K562 (cell line): ENCODE results near the gene ABCA13. TPM values are rescaled to one million over a fixed set of nuclear protein-coding genes. Genes with fewer than 3 reads are reported as not detected.
A peak's percentile ranks its signal among the peaks of the same experiment; 100 is the strongest.

ENCODE experiments used
- CXXC5 ChIP-seq: fragments of 250-450 bp; sonication (Bioruptor Pico); IDR thresholded peaks from 2 replicates; pipeline ENCODE4 v1.8.0; 2022; ENCODE audit warnings: inconsistent platforms, mild to moderate bottlenecking, moderate library complexity
- HNRNPLL ChIP-seq: fragments of 200-400 bp; formaldehyde crosslinking; IDR thresholded peaks from 2 replicates; pipeline ENCODE4 v1.6.1; 2017; ENCODE audit warnings: low read length, low read depth, mild to moderate bottlenecking; ENCODE audit not compliant: poor library complexity, severe bottlenecking
- KDM4B ChIP-seq, 2 experiments: fragments of 450-650 bp in 1 of 2; sonication (generic) in 1 of 2; IDR thresholded peaks; 2 replicates each; pipeline ENCODE4 v1.6.1; 2016 to 2017; ENCODE audit warnings: borderline replicate concordance in 2 of 2, antibody characterized with exemption in 1 of 2, low read depth in 1 of 2, mild to moderate bottlenecking in 1 of 2
- NFE2 ChIP-seq: IDR thresholded peaks from 2 replicates; pipeline ENCODE4 v1.6.1; 2014; ENCODE audit warnings: antibody characterized with exemption, low read depth
- PRMT5 ChIP-seq: sonication (generic); formaldehyde crosslinking; IDR thresholded peaks from 2 replicates; pipeline ENCODE4 v1.5.0; 2020; ENCODE audit warnings: missing genetic modification reagents
- SREBF1 ChIP-seq: fragments of 150-350 bp; IDR thresholded peaks from 2 replicates; pipeline ENCODE4 v1.6.1; 2014; ENCODE audit warnings: antibody characterized with exemption, low read depth, low read length, borderline replicate concordance
- ZBTB17 ChIP-seq: fragments of 450-650 bp; formaldehyde crosslinking; IDR thresholded peaks from 2 replicates; pipeline ENCODE4 v1.4.0; 2020; ENCODE audit warnings: mild to moderate bottlenecking
- ZNF184 ChIP-seq: sonication (generic); formaldehyde crosslinking; IDR thresholded peaks from 2 replicates; pipeline ENCODE4 v1.5.0; 2020; ENCODE audit warnings: missing genetic modification reagents
- ZNF239 ChIP-seq: fragments of 250-450 bp; sonication (Bioruptor Pico); IDR thresholded peaks from 2 replicates; pipeline ENCODE4 v1.4.0; 2020; ENCODE audit warnings: mild to moderate bottlenecking
- ZNF311 ChIP-seq: fragments of 250-450 bp; sonication (Bioruptor Pico); IDR thresholded peaks from 2 replicates; pipeline ENCODE4 v1.4.0; 2020; ENCODE audit warnings: mild to moderate bottlenecking, moderate library complexity
- ZNF77 ChIP-seq: fragments of 250-450 bp; sonication (Bioruptor Pico); IDR thresholded peaks from 2 replicates; pipeline ENCODE4 v1.5.0; 2020
- polyA plus RNA-seq, 8 experiments: library from polyadenylated mRNA; depleted of rRNA in 4 of 8; stranded (reverse) in 5 of 8; unstranded in 3 of 8; fragments of >200 nt; fragmentation: Nextera tagmentation in 2 of 8; fragmentation: Illumina TruSeq in 1 of 8; extraction: Ambion mirVana in 2 of 8; extraction: Trizol in 1 of 8; gene quantifications; 2 replicates each; pipeline versions ENCODE4 v1.2.1 to v1.2.3, GENCODE V29; 2011 to 2014; ENCODE audit warnings: inconsistent platforms in 1 of 8, missing spikeins in 1 of 8
- total RNA-seq, 7 experiments: library from RNA; depleted of rRNA in 6 of 7; stranded (reverse); fragments of >200 nt in 6 of 7; fragmentation: Illumina TruSeq in 2 of 7; extraction: Trizol in 2 of 7; gene quantifications; 2 replicates each; pipeline versions ENCODE4 v1.2.1 to v1.2.3, GENCODE V29; 2011 to 2021; ENCODE audit warnings: low replicate concordance in 1 of 7
- TF ChIP-seq, protein P1 (sequence below): sonication (generic); formaldehyde crosslinking; IDR thresholded peaks from 2 replicates; pipeline ENCODE4 v1.8.0; 2022; ENCODE audit warnings: missing genetic modification reagents, mild to moderate bottlenecking, borderline replicate concordance
- TF ChIP-seq, protein P2 (sequence below), 2 experiments: fragments of 450-650 bp in 1 of 2; sonication (generic) in 1 of 2; formaldehyde crosslinking in 1 of 2; IDR thresholded peaks; 2 replicates each; pipeline versions ENCODE4 v1.7.1 to v1.9.0; 2016 to 2022; ENCODE audit warnings: inconsistent platforms in 1 of 2, mild to moderate bottlenecking in 1 of 2, missing genetic modification reagents in 1 of 2
- TF ChIP-seq, protein P3 (sequence below): sonication (generic); formaldehyde crosslinking; IDR thresholded peaks from 2 replicates; pipeline ENCODE4 v1.9.0; 2022; ENCODE audit warnings: mild to moderate bottlenecking, missing genetic modification reagents
- TF ChIP-seq, protein P4 (sequence below): sonication (generic); formaldehyde crosslinking; IDR thresholded peaks from 2 replicates; pipeline ENCODE4 v1.8.0; 2022; ENCODE audit warnings: mild to moderate bottlenecking, missing genetic modification reagents, borderline replicate concordance

Gene ABCA13
- total and polyA plus RNA-seq, 9 of the 15 experiments (the other 6 are each of a cell fraction or from before 2014, with no cell fraction given), result 0.14 to 1.5 (median 0.38) TPM

DNA sequence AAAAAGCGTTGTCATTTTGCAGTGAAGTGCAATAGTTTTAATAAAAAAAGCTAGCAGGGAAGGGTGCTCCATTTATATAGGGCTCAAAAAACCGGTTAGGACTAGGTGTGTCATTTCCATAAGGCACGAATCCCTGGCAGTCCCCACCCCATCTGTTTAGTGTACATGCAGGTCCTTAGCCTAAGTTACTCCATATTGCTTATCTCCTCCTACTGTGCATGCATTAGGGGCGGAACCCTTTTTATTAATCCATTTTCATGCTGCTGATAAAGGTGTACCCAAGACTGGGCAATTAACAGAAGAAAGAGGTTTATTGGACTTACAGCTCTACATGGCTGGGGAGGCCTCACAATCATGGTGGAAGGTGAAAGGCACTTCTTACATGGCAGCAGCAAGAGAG, 301.4 kb downstream of the ABCA13 start (continued):
- TF ChIP-seq, protein P1, sequence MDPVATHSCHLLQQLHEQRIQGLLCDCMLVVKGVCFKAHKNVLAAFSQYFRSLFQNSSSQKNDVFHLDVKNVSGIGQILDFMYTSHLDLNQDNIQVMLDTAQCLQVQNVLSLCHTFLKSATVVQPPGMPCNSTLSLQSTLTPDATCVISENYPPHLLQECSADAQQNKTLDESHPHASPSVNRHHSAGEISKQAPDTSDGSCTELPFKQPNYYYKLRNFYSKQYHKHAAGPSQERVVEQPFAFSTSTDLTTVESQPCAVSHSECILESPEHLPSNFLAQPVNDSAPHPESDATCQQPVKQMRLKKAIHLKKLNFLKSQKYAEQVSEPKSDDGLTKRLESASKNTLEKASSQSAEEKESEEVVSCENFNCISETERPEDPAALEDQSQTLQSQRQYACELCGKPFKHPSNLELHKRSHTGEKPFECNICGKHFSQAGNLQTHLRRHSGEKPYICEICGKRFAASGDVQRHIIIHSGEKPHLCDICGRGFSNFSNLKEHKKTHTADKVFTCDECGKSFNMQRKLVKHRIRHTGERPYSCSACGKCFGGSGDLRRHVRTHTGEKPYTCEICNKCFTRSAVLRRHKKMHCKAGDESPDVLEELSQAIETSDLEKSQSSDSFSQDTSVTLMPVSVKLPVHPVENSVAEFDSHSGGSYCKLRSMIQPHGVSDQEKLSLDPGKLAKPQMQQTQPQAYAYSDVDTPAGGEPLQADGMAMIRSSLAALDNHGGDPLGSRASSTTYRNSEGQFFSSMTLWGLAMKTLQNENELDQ (CRISPR knock-in tag), result no peak
- TF ChIP-seq HNRNPLL (no peak), ZNF311 (CRISPR knock-in tag) (peak; percentile 93), PRMT5 (CRISPR knock-in tag) (no peak), SREBF1 (no peak), ZNF239 (CRISPR knock-in tag) (peak; percentile 18; the same call in 1 of the 2 replicates), CXXC5 (CRISPR knock-in tag) (peak; percentile 42), ZBTB17 (CRISPR knock-in tag) (peak; percentile 84), ZNF77 (CRISPR knock-in tag) (no peak), KDM4B (IDR thresholded peaks at IDR 0.05; ENCODE audit: borderline replicate concordance in 2 of 2, low read depth in 1 of 2) (no peak), NFE2 (no peak), ZNF184 (CRISPR knock-in tag) (no peak)
- TF ChIP-seq, protein P2, sequence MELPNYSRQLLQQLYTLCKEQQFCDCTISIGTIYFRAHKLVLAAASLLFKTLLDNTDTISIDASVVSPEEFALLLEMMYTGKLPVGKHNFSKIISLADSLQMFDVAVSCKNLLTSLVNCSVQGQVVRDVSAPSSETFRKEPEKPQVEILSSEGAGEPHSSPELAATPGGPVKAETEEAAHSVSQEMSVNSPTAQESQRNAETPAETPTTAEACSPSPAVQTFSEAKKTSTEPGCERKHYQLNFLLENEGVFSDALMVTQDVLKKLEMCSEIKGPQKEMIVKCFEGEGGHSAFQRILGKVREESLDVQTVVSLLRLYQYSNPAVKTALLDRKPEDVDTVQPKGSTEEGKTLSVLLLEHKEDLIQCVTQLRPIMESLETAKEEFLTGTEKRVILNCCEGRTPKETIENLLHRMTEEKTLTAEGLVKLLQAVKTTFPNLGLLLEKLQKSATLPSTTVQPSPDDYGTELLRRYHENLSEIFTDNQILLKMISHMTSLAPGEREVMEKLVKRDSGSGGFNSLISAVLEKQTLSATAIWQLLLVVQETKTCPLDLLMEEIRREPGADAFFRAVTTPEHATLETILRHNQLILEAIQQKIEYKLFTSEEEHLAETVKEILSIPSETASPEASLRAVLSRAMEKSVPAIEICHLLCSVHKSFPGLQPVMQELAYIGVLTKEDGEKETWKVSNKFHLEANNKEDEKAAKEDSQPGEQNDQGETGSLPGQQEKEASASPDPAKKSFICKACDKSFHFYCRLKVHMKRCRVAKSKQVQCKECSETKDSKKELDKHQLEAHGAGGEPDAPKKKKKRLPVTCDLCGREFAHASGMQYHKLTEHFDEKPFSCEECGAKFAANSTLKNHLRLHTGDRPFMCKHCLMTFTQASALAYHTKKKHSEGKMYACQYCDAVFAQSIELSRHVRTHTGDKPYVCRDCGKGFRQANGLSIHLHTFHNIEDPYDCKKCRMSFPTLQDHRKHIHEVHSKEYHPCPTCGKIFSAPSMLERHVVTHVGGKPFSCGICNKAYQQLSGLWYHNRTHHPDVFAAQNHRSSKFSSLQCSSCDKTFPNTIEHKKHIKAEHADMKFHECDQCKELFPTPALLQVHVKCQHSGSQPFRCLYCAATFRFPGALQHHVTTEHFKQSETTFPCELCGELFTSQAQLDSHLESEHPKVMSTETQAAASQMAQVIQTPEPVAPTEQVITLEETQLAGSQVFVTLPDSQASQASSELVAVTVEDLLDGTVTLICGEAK (IDR thresholded peaks at IDR 0.05), result no peak
- TF ChIP-seq, protein P2 (CRISPR knock-in tag; IDR thresholded peaks at IDR 0.05), result no peak
- TF ChIP-seq, protein P3, sequence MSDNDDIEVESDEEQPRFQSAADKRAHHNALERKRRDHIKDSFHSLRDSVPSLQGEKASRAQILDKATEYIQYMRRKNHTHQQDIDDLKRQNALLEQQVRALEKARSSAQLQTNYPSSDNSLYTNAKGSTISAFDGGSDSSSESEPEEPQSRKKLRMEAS, result no peak
- TF ChIP-seq, protein P4, sequence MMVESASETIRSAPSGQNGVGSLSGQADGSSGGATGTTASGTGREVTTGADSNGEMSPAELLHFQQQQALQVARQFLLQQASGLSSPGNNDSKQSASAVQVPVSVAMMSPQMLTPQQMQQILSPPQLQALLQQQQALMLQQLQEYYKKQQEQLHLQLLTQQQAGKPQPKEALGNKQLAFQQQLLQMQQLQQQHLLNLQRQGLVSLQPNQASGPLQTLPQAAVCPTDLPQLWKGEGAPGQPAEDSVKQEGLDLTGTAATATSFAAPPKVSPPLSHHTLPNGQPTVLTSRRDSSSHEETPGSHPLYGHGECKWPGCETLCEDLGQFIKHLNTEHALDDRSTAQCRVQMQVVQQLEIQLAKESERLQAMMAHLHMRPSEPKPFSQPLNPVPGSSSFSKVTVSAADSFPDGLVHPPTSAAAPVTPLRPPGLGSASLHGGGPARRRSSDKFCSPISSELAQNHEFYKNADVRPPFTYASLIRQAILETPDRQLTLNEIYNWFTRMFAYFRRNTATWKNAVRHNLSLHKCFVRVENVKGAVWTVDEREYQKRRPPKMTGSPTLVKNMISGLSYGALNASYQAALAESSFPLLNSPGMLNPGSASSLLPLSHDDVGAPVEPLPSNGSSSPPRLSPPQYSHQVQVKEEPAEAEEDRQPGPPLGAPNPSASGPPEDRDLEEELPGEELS, result no peak
